Amniotic stem cell (primary cell): ENCODE results near the gene NOB1.
"Not testable (repeated sequence)": the region's sequence is repeated elsewhere in the genome, so short reads cannot be mapped to it uniquely, and the experiment has no call there.

Source experiments
- DNase-seq: peaks from one replicate; lab custom pipeline; 2025; lab: John Stamatoyannopoulos, UW

The NOB1 gene

GRCh38 chr16:69761983-69762813 is 7.5 kb upstream of the NOB1 start, which contains the start of gene WWP2:
WWP2 (plus strand) TSS chr16:69762332; CDS start chr16:69787011, 24,679 bp downstream.
- DNase-seq, result peak; percentile 27

- DNase-seq, result not testable (repeated sequence)
Measured at GRCh38 chr16:69757375-69757774, 2.6 kb upstream of the NOB1 start.

GRCh38 chr16:69756705-69757104 is 2.0 kb upstream of the NOB1 start:
- DNase-seq, result no peak

GRCh38 chr16:69754143-69754468 is 620 bp downstream of the NOB1 start:
- DNase-seq, result no peak

DNA sequence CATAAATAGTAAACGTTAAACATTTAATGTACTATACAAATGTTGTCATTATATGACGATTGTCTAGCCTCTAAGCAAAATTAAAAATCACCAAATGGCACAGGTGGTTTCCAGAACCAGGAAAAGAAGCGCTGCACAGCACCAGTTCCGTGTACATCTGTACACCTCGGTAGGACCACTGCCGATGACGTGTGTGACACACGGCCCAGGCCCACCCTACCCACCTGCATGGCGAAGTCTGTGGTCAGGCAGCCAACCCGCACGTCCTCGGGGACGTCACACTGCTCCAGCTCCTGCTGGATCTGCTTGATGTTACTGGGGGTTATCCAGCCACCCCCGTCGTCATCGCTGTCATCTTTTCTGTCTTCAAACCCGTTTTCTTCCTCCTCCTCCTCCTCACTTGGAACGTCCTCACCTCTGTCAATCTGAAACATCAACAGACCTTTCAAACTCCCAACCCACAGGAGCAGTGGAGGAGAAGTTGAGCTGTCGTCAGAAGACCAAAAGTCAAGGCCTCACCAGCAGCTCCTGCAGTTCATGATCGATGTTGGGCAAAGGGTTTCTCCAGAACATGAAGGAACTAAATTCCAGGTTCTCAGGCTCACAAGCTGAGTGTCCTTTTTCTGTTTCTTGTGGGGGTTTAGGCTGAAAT is 5.9 kb downstream of the NOB1 start:
- DNase-seq, result no peak

- no peak for DNase-seq
Measured at GRCh38 chr16:69747115-69747514, 7.6 kb downstream of the NOB1 start.

DNA sequence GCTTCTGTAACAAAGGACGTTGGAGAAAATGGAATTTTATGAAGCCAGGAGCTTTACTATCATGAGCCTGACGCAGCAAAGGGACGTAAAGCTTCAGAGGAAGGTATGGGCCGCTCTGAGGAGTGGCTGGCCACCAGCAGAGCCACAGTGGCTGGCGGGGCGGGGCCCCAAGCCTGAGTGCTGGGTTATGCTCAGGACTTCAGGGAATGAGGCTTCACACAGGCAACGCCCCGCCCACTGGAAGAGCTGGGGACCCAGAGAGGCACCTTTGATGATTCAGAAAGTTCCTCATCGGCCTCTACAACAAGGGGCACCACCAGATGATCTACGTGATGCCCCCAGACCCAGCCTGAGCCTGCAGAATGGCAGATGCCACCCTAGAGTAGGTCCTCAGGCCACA is 8.8 kb downstream of the NOB1 start:
- DNase-seq, result no peak

DNA sequence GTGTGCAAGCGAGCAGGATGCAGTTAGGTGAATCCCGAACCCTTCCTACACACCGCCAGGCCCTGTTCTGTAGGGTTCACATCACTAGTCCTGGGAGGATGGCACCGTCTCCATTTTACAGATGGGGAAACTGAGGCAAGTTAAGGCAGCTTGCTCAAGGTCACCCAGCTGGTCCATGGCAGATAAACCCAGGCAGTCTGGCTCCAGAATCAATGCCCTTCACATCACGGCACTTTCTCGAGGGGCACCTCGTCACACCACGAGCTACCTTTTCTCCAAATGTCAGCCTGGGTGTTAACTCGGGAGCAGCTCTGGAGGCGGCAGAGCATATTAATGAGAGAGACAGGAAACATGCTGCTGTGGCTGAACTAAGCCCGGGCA is 9.5 kb downstream of the NOB1 start:
- DNase-seq, result no peak

DNA sequence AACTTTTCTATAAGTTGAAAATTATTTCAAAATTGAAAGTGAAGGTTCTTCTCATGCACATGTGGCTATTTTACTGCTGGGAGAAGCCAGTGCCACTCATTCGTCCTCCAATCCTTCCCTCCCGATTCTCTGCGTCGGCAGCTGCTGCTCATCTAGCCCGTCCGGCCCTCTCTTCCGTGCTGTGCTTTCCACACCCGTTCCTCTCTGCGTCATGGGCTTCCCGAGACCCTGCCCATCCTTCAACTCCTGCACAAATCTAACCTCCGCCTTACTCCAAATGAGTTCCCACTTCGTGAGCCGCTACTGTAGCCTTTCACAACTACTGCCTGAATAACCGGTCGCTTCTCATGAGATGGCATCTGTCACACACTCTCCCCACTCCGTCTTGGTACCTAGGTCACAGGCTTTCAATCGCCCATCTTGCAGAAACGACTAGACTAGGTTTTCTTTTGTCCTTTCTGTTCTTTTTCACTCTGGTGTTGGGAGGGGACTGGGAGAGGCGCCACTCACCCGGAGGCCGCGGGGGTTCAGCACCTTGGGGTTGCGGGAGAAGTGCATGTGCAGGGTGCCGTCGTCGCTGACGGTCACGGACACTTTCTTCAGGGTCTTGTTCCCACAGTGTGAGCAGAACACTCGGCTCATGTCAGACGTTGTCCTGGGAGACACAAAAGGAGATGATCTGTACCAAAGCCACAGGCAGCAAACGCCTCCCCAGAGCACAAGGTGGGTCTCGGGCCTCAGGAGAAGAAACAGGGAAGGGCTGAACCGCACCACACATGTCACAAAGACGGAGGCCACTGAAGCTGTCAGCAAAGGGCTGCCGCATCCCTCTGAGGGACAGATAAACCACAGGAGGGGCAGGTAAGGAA is 10.1 kb downstream of the NOB1 start:
- no peak for DNase-seq

- no peak for DNase-seq
Measured at GRCh38 chr16:69741951-69742904, 12.5 kb downstream of the NOB1 start.

DNA sequence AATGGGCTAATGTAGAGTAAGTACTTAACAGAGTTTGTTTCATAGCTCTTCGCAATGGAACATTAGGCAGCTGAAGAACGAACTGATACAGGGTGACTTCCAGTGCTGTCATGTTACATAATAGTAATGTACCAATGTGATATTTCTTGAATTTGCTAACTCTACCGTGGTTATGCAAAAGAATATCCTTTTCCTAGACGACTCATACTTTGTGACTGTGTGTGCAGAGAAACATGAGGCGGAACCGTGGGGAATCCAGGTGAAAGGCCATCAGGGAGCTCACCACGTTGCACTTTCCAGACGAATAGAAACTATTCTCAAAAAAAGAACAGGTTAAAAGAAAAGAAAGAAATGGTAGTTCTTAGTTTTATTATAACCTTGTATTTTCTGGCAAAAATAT is 13.2 kb downstream of the NOB1 start:
- DNase-seq, result no peak

DNA sequence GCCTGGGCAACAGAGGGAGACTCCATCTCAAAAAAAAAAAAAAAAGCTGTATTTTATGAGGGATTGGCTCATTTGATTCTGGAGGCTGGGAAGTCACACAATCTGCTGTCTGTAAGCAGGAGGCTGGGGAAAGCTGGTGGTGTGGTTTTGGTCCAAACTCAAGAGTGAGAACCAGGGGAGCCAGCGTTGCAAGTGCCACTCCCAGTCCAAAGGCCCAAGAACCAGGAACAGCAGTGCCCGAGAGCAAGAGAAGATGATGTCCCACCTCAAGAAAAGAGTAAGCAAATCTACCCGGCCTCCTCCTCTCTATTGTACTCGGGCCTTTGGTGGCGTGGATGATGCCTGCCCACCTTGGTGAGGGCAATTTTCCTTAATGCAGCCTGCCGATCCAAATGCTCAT is 22.6 kb downstream of the NOB1 start:
- DNase-seq, result no peak

- DNase-seq, result not testable (repeated sequence)
Measured at GRCh38 chr16:69731280-69731679, 23.4 kb downstream of the NOB1 start.

- DNase-seq, result not testable (repeated sequence)
Measured at GRCh38 chr16:69729030-69729429, 25.7 kb downstream of the NOB1 start.

DNA sequence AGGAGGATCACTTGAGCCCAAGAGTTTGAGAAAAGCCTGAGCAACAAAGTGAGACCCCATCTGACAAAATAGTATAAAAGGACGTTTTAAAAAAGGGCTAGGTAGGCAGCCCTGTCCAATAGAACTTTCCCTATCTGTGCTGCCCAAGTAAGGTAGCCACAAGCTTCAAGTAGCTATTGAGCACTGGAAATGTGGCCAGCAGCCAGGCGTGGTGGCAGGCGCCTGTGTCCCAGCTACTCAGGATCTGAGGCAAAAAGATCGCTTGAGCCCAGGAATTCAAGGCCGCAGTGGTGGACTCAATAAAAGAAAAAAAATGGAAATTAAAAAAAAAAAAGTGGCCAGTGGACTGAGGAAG is 26.8 kb downstream of the NOB1 start:
- DNase-seq, result no peak

DNA sequence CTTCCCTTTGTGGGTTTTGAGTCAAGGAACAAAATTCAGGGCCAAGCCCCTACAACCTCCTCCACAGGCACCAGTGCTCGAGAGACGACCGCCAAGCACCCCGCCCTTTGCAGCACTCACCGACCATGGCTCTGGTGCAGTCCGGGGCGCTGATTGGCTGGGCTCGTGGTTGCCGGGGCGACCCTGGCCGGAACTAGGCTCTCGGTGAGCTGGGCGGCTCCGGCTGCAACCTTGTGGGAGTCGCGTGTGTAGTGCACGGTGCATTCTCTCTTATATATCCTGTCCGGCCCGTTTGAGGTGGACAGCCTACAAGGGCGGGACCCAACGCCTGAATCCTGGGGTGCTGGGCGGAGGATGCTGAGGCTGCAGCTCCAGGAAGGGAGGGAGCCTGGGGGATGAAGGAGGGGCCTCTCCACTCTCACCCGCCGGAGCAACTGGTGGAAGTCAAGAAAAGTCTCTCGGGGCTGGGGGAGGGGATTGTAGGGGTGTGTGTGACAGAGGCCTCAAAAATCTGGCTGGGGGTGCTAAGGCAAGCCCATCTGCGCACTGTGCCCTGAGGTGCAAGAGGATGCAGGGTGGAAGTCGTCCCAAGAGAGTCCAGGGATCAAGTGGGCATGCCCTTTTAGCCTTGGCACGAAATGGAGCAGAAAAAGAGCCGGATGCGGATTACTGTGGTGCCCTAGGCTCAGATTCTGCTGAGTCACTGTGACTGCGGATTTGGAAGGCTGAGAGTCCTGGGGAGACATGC is 28.2 kb downstream of the NOB1 start, which contains the start of gene NQO1:
TSS of gene NQO1 (minus strand) at position 248 of the 748 bp plus-strand sequence. CDS start at position 127, 121 bp downstream.
- DNase-seq, result peak; percentile 94

DNA sequence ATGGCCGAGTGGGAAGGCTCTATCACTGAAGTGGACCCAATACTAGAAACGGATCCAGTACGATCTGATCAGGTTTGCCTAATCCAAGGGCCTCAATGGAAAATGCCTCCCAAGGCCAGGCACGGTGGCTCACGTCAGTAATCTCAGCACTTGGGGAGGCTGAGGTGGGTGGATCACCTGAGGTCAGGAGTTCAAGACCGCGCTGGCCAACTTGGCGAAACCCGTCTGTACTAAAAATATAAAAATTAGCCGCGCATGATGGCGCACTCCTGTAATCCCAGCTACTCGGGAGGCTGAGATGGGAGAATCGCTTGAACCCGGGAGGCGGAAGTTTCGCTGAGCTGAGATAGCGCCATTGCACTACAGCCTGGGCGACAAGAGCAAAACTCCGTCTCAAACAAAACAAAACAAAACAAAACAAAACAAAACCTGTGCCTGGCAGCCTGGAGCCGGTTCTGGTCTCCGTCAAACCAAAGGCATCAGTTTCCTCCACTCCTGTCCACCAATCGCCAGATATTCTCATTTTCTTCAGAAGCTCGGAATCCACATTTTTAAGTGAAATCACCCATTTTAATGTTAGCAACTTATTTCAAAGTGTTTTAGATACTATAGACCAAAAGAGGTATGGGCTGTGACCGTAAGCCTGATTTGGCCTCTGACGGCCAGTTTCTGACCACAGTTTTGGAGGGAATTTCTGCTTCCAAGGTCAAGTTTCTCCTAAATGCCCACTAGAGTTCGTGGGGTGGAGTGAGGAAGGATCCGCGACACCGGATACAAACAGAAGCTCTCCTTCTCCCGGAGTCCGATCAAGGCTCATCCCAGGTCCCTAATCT is 29.0 kb downstream of the NOB1 start:
- no peak for DNase-seq

DNA sequence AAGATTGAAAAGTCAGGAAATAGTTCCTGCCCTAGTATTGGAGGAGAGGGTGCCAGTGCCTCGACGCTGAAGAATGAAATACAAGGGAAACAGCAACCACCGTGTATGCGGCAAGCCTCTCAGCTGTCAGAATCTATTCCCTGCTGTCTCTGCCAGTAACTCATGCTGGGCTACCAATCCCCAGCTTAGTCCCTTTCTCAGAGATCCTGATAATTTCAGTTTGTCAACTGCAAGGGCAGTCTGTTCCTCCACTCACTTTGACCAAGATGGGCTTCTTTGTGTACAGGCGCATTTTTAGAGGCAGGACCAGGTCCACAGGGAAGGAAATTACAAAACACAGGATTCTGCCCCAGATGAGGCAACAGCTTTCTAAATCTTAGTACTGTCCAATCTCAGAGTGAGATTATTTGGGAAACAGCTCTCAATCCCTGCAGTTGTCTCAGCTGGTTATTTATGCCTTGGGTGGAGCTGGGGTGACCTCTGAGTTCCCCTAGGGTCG is 29.7 kb downstream of the NOB1 start:
- no peak for DNase-seq

DNA sequence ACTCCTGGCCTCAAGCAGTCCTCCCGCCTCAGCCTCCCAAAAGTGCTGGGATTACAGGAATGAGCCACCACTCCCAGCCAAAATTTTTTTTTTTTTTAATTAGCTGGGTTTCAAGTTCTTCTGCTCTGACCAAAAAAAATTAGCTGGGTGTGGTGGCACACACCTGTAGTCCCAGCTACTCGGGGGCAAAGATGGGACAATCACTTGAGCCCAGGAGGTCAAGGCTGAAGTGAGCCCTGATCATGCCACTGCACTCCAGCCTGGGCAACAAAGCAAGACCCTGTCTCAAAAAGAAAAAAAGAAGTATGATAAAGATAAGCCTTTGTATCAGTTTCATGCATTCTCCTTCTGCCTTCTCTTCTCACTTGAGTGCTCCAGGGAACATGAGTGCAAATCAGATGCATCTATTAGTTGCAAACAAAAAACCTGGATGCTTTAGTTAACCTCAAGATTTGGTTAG is 30.3 kb downstream of the NOB1 start:
- no peak for DNase-seq
